Hematopoietic multipotent progenitor cell treated with erythropoietin and hydrocortisone succinate and interleukin-3 and kit ligand, for 6 days (in vitro differentiated cells): ENCODE data around the gene DDR2.

Experiments
- DNase-seq: peaks from one replicate; pipeline ENCODE4 v3.0.0-alpha.2; 2015

DDR2 gene

GRCh38 chr1:162631546-162632191, 595 bp upstream of the DDR2 start:
- DNase-seq = no peak

GRCh38 chr1:162632698-162633080, 425 bp downstream of the DDR2 start:
- no peak for DNase-seq

- no peak for DNase-seq
Observed at GRCh38 chr1:162633081-162633762, 958 bp downstream of the DDR2 start.

- DNase-seq = no peak
Observed at GRCh38 chr1:162635418-162635817, 3.2 kb downstream of the DDR2 start.

GRCh38 chr1:162639718-162640117, 7.5 kb downstream of the DDR2 start:
- no peak for DNase-seq

GRCh38 chr1:162641114-162641513, 8.8 kb downstream of the DDR2 start:
- DNase-seq = no peak

- DNase-seq = no peak
Observed at GRCh38 chr1:162644986-162645314, 12.7 kb downstream of the DDR2 start.

GRCh38 chr1:162645666-162646065, 13.4 kb downstream of the DDR2 start:
- DNase-seq = no peak

- DNase-seq = no peak
Observed at GRCh38 chr1:162649583-162649982, 17.3 kb downstream of the DDR2 start.

GRCh38 chr1:162654915-162655620, 22.8 kb downstream of the DDR2 start:
- DNase-seq = no peak

GRCh38 chr1:162656266-162656665, 24.0 kb downstream of the DDR2 start:
- DNase-seq = no peak

- DNase-seq = no peak
Observed at GRCh38 chr1:162660574-162660973, 28.3 kb downstream of the DDR2 start.

GRCh38 chr1:162661336-162661735, 29.1 kb downstream of the DDR2 start:
- DNase-seq = no peak

- DNase-seq = no peak
Observed at GRCh38 chr1:162662013-162662412, 29.7 kb downstream of the DDR2 start.

- no peak for DNase-seq
Observed at GRCh38 chr1:162663086-162663485, 30.8 kb downstream of the DDR2 start.

GRCh38 chr1:162663589-162664106, 31.4 kb downstream of the DDR2 start:
- DNase-seq = no peak

GRCh38 chr1:162666006-162666645, 33.9 kb downstream of the DDR2 start:
- DNase-seq = no peak

GRCh38 chr1:162667381-162668080, 35.3 kb downstream of the DDR2 start:
- DNase-seq = no peak

- no peak for DNase-seq
Observed at GRCh38 chr1:162670928-162671663, 38.8 kb downstream of the DDR2 start.

- DNase-seq = no peak
Observed at GRCh38 chr1:162671664-162672410, 39.6 kb downstream of the DDR2 start.

- no peak for DNase-seq
Observed at GRCh38 chr1:162672622-162673260, 40.5 kb downstream of the DDR2 start.
